ENCODE data around the gene MYO18B. TPM values are rescaled to one million over a fixed set of nuclear protein-coding genes. Genes with fewer than 3 reads are reported as not detected.

Gene MYO18B
- total and polyA plus RNA-seq, 2 of the 4 experiments (the other 2 are of a cell fraction) = under 0.01 TPM; not detected in 1

DNA sequence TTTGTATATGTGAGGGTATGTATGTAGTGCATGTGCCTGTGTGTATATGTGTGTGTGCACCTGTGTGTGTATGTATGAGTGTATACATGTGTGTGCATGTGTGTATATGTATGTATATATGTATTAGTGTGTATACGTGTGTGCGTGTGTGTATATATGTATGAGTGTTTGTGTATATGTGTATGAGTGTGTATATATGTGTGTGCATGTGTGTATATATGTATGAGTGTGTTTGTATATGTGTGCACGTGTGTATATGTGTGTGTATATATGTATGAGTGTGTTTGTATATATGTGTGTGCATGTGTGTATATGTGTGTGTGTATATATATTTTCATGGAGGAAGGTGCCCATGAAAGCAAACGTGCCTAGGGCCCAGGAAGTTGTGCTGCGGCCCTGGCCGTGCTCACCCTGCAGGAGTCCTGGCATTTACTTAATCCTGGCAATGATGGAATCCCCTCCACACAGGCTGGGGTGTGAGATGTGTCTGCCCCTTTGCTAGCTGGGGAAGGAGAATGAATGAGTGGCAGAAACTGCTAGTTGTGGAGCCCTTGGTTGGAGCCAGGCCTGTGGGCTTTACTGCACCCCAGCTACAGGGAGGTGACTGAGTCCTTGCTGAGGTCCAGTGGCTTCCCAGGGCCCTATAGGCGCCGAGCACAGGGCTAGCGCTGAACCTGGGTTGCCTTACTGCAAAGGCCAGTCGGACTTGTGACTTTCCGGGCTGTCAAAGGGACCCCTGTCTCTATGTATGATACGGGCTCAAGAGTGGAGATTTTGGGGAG, 97.2 kb downstream of the MYO18B start:
- Histone ChIP-seq H2BK5ac (ENCODE audit: low read depth, low read length, poor library complexity, severe bottlenecking) (no peak overlapping the region), H3K18ac (ENCODE audit: low read depth, low read length) (no peak overlapping the region), H3K4me3 (ENCODE audit: insufficient read depth, low read depth, low read length) (no peak overlapping the region), H2BK20ac (ENCODE audit: low read depth, low read length) (no peak overlapping the region), H3K27ac (ENCODE audit: insufficient read depth, low read length) (no peak overlapping the region), H4K91ac (ENCODE audit: insufficient read depth, low read depth, low read length) (no peak overlapping the region), H3K14ac (replicated peaks; ENCODE audit: low read depth, low read length) (no peak overlapping the region), H3K9ac (ENCODE audit: low read depth, low read length) (no peak overlapping the region), H4K5ac (ENCODE audit: low read depth, low read length) (no peak overlapping the region), H4K8ac (ENCODE audit: low read depth in 2 of 2, low read length in 2 of 2) (no peak overlapping the region), H2AFZ (replicated peaks; ENCODE audit: low read length, poor library complexity) (no peak overlapping the region), H3K4me2 (ENCODE audit: low read depth, low read length) (no peak overlapping the region), H3K36me3 (ENCODE audit: control insufficient read depth, insufficient read depth, low read length) (no peaks in the 10 kb centered on the region), H2AK5ac (ENCODE audit: low read depth, low read length) (no peak overlapping the region), H3K56ac (ENCODE audit: extremely low read depth, insufficient read depth, low read length) (no peak overlapping the region), H3K23ac (ENCODE audit: low read depth, low read length) (no peak overlapping the region), H2BK15ac (ENCODE audit: low read depth, low read length) (no peak overlapping the region), H3K4ac (ENCODE audit: low read depth, low read length) (no peak overlapping the region), H4K20me1 (ENCODE audit: insufficient read depth, low read length) (no peaks in the 10 kb centered on the region), H3K9me3 (ENCODE audit: control insufficient read depth, insufficient read depth, low read length) (peaks cover 11% of the 10 kb centered on the region; the same call in 1 of the 2 replicates), H2BK120ac (ENCODE audit: low read depth, low read length) (no peak overlapping the region), H3K9me1 (ENCODE audit: insufficient read depth, low read length) (no peaks in the 10 kb centered on the region), H3K79me1 (ENCODE audit: low read depth in 1 of 2, low read length in 2 of 2) (no peaks in the 10 kb centered on the region), H2AK9ac (replicated peaks; ENCODE audit: low read depth, low read length, poor library complexity) (no peak overlapping the region), H3K4me1 (ENCODE audit: control insufficient read depth, insufficient read depth, low read length) (no peaks in the 10 kb centered on the region), H3K27me3 (ENCODE audit: control insufficient read depth, insufficient read depth, low read length) (no peaks in the 10 kb centered on the region)
- 66% methylated on average over 6 of the region's 12 CpGs; no CpG with 5 or more reads in 1 of the 2 experiments for WGBS, 2 experiments (ENCODE audit: extremely low coverage in 2 of 2, insufficient read length in 1 of 2)
- TF ChIP-seq MAFK (IDR thresholded peaks at IDR 0.05; ENCODE audit: low read depth, low read length) (no peak), MAZ (IDR thresholded peaks at IDR 0.05; ENCODE audit: borderline replicate concordance, low read depth, low read length) (no peak), CEBPB (IDR thresholded peaks at IDR 0.05; ENCODE audit: low read depth, low read length) (no peak), SMC3 (IDR thresholded peaks at IDR 0.05; ENCODE audit: low read depth, low read length) (no peak), RCOR1 (IDR thresholded peaks at IDR 0.05; ENCODE audit: insufficient replicate concordance, low read length) (no peak), FOS (IDR thresholded peaks at IDR 0.05; ENCODE audit: low read depth, low read length) (no peak), RAD21 (IDR thresholded peaks at IDR 0.05; ENCODE audit: low read length) (no peak), CHD1 (IDR thresholded peaks at IDR 0.05; ENCODE audit: low read depth, low read length) (no peak), NFE2L2 (IDR thresholded peaks at IDR 0.05; ENCODE audit: low read depth, low read length) (no peak), BHLHE40 (IDR thresholded peaks at IDR 0.05; ENCODE audit: low read depth, low read length) (no peak)
- TF ChIP-seq, protein P1, sequence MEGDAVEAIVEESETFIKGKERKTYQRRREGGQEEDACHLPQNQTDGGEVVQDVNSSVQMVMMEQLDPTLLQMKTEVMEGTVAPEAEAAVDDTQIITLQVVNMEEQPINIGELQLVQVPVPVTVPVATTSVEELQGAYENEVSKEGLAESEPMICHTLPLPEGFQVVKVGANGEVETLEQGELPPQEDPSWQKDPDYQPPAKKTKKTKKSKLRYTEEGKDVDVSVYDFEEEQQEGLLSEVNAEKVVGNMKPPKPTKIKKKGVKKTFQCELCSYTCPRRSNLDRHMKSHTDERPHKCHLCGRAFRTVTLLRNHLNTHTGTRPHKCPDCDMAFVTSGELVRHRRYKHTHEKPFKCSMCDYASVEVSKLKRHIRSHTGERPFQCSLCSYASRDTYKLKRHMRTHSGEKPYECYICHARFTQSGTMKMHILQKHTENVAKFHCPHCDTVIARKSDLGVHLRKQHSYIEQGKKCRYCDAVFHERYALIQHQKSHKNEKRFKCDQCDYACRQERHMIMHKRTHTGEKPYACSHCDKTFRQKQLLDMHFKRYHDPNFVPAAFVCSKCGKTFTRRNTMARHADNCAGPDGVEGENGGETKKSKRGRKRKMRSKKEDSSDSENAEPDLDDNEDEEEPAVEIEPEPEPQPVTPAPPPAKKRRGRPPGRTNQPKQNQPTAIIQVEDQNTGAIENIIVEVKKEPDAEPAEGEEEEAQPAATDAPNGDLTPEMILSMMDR (conservative IDR thresholded peaks at IDR 0.05; ENCODE audit: low read depth, low read length) = no peak
- dilution Hi-C loops (cut with HindIII; ENCODE audit: low sequenced_read_pairs, unreplicated experiment) = no loop called here
- CTCF ChIA-PET = no interaction called here
- no TSS peak for BruUV-seq (replicated peaks)
- ATAC-seq (ENCODE audit: low read depth) = no peak
- intact Hi-C loops (cut with micrococcal nuclease) = no loop called here
- in situ Hi-C loops (cut with MboI; ENCODE audit: low sequenced_read_pairs) = no loop called here
- no peak for DNase-seq
- POLR2A ChIA-PET (ENCODE audit: unreplicated experiment) = no interaction called here
